ENCODE data around the gene HLF.

Gene HLF

GRCh38 chr17:55258578-55259135, 6.1 kb upstream of the HLF start:
- DNase-seq, result no peak

- no peak for DNase-seq
Measured at GRCh38 chr17:55259684-55260111, 5.1 kb upstream of the HLF start.

GRCh38 chr17:55261311-55261710, 3.4 kb upstream of the HLF start:
- no peak for DNase-seq

GRCh38 chr17:55263569-55264277, 1.0 kb upstream of the HLF start:
- peak; percentile 20 for DNase-seq

- DNase-seq, result peak; percentile 10
Measured at GRCh38 chr17:55264278-55264644, 499 bp upstream of the HLF start.

- DNase-seq, result peak; percentile 20
Measured at GRCh38 chr17:55265311-55266021, 706 bp downstream of the HLF start.

- DNase-seq, result no peak
Measured at GRCh38 chr17:55266051-55266957, 1.5 kb downstream of the HLF start.

GRCh38 chr17:55266958-55267688, 2.4 kb downstream of the HLF start:
- DNase-seq, result no peak

- DNase-seq, result no peak
Measured at GRCh38 chr17:55267777-55268648, 3.3 kb downstream of the HLF start.

- DNase-seq, result no peak
Measured at GRCh38 chr17:55268649-55269480, 4.1 kb downstream of the HLF start.

GRCh38 chr17:55269894-55270293, 5.1 kb downstream of the HLF start:
- no peak for DNase-seq

- no peak for DNase-seq
Measured at GRCh38 chr17:55271223-55271571, 6.4 kb downstream of the HLF start.

- no peak for DNase-seq
Measured at GRCh38 chr17:55271958-55272710, 7.4 kb downstream of the HLF start.

- no peak for DNase-seq
Measured at GRCh38 chr17:55272711-55273578, 8.2 kb downstream of the HLF start.

GRCh38 chr17:55273579-55274354, 9.0 kb downstream of the HLF start:
- no peak for DNase-seq

GRCh38 chr17:55274355-55275255, 9.8 kb downstream of the HLF start:
- DNase-seq, result no peak

All from CD4-positive, alpha-beta T cell treated with Interleukin-17A for 1 hour (primary cell).